Left lung (tissue), 10 donors: ENCODE measurements around the gene KLK4. TPM values are rescaled to one million over a fixed set of nuclear protein-coding genes. Genes with fewer than 3 reads are reported as not detected.

Experiments
- ATAC-seq: fragments of 200-7000 bp; cut with Tn5 transposase; one replicate; pipeline ENCODE4 v1.9.1; 2020; ENCODE audit warnings: moderate library complexity
- DNase-seq, 4 donors: peaks; one replicate each; pipeline ENCODE4 v3.0.0-alpha.2; 2013 to 2020
- H3K27ac ChIP-seq, 2 donors: fragments of 200-600 bp; sonication (generic) in 1 of 2; one replicate each; pipeline versions ENCODE4 v1.5.0 to v1.8.0; 2020 to 2021
- H3K27me3 ChIP-seq, 2 donors: fragments of 200-600 bp; sonication (generic) in 1 of 2; one replicate each; pipeline versions ENCODE4 v1.5.0 to v1.8.0; 2020 to 2021
- H3K36me3 ChIP-seq, 2 donors: fragments of 200-600 bp; sonication (generic) in 1 of 2; one replicate each; pipeline versions ENCODE4 v1.5.0 to v1.8.0; 2020 to 2021
- H3K4me1 ChIP-seq, 2 donors: fragments of 200-600 bp; one replicate each; pipeline ENCODE4 v1.8.0; 2021
- H3K4me3 ChIP-seq, 2 donors: fragments of 200-600 bp; sonication (generic) in 1 of 2; one replicate each; pipeline versions ENCODE4 v1.5.0 to v1.8.0; 2020 to 2021; ENCODE audit warnings: mild to moderate bottlenecking in 1 of 2
- H3K9me3 ChIP-seq, 2 donors: fragments of 200-600 bp; sonication (generic) in 1 of 2; one replicate each; pipeline versions ENCODE4 v1.5.0 to v1.8.0; 2020 to 2021
- CTCF ChIP-seq, 2 donors: fragments of 200-600 bp; sonication (generic) in 1 of 2; IDR thresholded peaks; one replicate each; pipeline versions ENCODE4 v1.5.0 to v1.8.0; 2021; ENCODE audit warnings: antibody characterized with exemption in 2 of 2
- intact Hi-C, 2 donors: fragments of 100-400 bp; cut with DNase I; formaldehyde crosslinking; loops; one replicate each; pipeline versions ENCODE4 v1.11.2 to v1.14.2; 2022
- polyA plus RNA-seq, 6 donors: library from polyadenylated mRNA; unstranded; fragments of 120-200 nt; gene quantifications; one replicate each; pipeline ENCODE4 v1.2.1, GENCODE V29; 2013; ENCODE audit not compliant: insufficient read length in 6 of 6
- total RNA-seq, 2 donors: library from RNA; stranded (reverse); fragmentation: NEBNext Ultra II Directional; extraction: Animal tissue kit (Norgen Biotek cat#: 25700); gene quantifications; one replicate each; pipeline ENCODE4 v1.2.1, GENCODE V29; 2021
- donor health status: DM: no; HTN: yes; CAD: no.
- donor health status: DM: no; HTN: no; CAD: no.

Gene KLK4
- total and polyA plus RNA-seq, 8 donors: not detected

GRCh38 chr19:50857366-50857765 is 53.8 kb downstream of the KLK4 start:
- DNase-seq (no peak), ATAC-seq (no peak)
- H3K4me1 ChIP-seq: no peaks in the 10 kb centered on the region
- no peaks in the 10 kb centered on the region for H3K36me3 ChIP-seq
- peaks cover 0 to 88% of the 10 kb centered on the region in 2 donors for H3K27me3 ChIP-seq
- H3K27ac ChIP-seq: no peak overlapping the region
- intact Hi-C loops: no loop called here
- no peak for TF ChIP-seq CTCF (IDR thresholded peaks at IDR 0.05)
- no peak overlapping the region for H3K4me3 ChIP-seq
- H3K9me3 ChIP-seq: peaks cover 0 to 7% of the 10 kb centered on the region in 2 donors

Other genes with a start within 250 kb of the KLK4 start
- gene SHANK1, start 191.6 kb downstream of the KLK4 start, total RNA-seq: 1 to 10 TPM in 1 of 2 donors, under 1 TPM in 1; 0.21 to 1.4 TPM
- 1 to 10 TPM; 4.2 to 7.5 (median 5.6) TPM for gene SHANK1, start 191.6 kb downstream of the KLK4 start, polyA plus RNA-seq
- 10 to 100 TPM; 13.7 to 49.1 TPM for gene CLEC11A, start 188.0 kb downstream of the KLK4 start, total RNA-seq
- gene CLEC11A, start 188.0 kb downstream of the KLK4 start, polyA plus RNA-seq: 10 to 100 TPM; 37.7 to 44.7 (median 40.3) TPM
- not detected for gene GPR32, start 140.9 kb downstream of the KLK4 start, total RNA-seq
- gene GPR32, start 140.9 kb downstream of the KLK4 start, polyA plus RNA-seq: not detected
- gene ACP4, start 121.0 kb downstream of the KLK4 start, total RNA-seq: not detected
- gene ACP4, start 121.0 kb downstream of the KLK4 start, polyA plus RNA-seq: under 1 TPM in 4 of 6 donors, not detected in 2; 0.12 to 0.42 (median 0.16) TPM
- under 1 TPM; 0.41 to 0.76 TPM for gene KLK1, start 87.6 kb downstream of the KLK4 start, total RNA-seq
- gene KLK1, start 87.6 kb downstream of the KLK4 start, polyA plus RNA-seq: under 1 TPM; 0.29 to 0.75 (median 0.60) TPM
- gene KLK15, start 77.8 kb downstream of the KLK4 start, total RNA-seq: not detected
- gene KLK15, start 77.8 kb downstream of the KLK4 start, polyA plus RNA-seq: not detected
- not detected for gene KLK3, start 56.5 kb downstream of the KLK4 start, total RNA-seq
- not detected for gene KLK3, start 56.5 kb downstream of the KLK4 start, polyA plus RNA-seq
- not detected for gene KLK2, start 38.0 kb downstream of the KLK4 start, total RNA-seq
- gene KLK2, start 38.0 kb downstream of the KLK4 start, polyA plus RNA-seq: not detected
- gene KLK5, start 41.6 kb upstream of the KLK4 start, total RNA-seq: under 1 TPM in 1 of 2 donors, not detected in 1; 0.52 TPM
- gene KLK5, start 41.6 kb upstream of the KLK4 start, polyA plus RNA-seq: under 1 TPM; 0.21 to 0.99 (median 0.40) TPM
- gene KLK6, start 58.2 kb upstream of the KLK4 start, total RNA-seq: not detected
- under 1 TPM; 0.15 to 0.47 (median 0.29) TPM for gene KLK6, start 58.2 kb upstream of the KLK4 start, polyA plus RNA-seq
- under 1 TPM in 1 of 2 donors, not detected in 1; 0.55 TPM for gene KLK7, start 72.5 kb upstream of the KLK4 start, total RNA-seq
- under 1 TPM in 3 of 6 donors, not detected in 3; 0.08 to 0.09 (median 0.08) TPM for gene KLK7, start 72.5 kb upstream of the KLK4 start, polyA plus RNA-seq
- gene KLK8, start 90.2 kb upstream of the KLK4 start, total RNA-seq: not detected
- under 1 TPM in 1 of 6 donors, not detected in 5; 0.24 TPM for gene KLK8, start 90.2 kb upstream of the KLK4 start, polyA plus RNA-seq
- 1 to 10 TPM; 1.3 to 3.4 TPM for gene KLK10, start 108.3 kb upstream of the KLK4 start, total RNA-seq
- 1 to 10 TPM in 2 of 6 donors, under 1 TPM in 4; 0.35 to 2.1 (median 0.68) TPM for gene KLK10, start 108.3 kb upstream of the KLK4 start, polyA plus RNA-seq
- 1 to 10 TPM; 3.6 to 7.2 TPM for gene KLK11, start 115.2 kb upstream of the KLK4 start, total RNA-seq
- gene KLK11, start 115.2 kb upstream of the KLK4 start, polyA plus RNA-seq: 1 to 10 TPM; 1.6 to 5.3 (median 3.2) TPM
- under 1 TPM in 1 of 2 donors, not detected in 1; 0.39 TPM for gene KLK12, start 123.6 kb upstream of the KLK4 start, total RNA-seq
- gene KLK12, start 123.6 kb upstream of the KLK4 start, polyA plus RNA-seq: 1 to 10 TPM in 2 of 6 donors, under 1 TPM in 4; 0.31 to 1.3 (median 0.65) TPM
- 1 to 10 TPM in 1 of 2 donors, under 1 TPM in 1; 0.38 to 1.8 TPM for gene KLK13, start 153.7 kb upstream of the KLK4 start, total RNA-seq
- gene KLK13, start 153.7 kb upstream of the KLK4 start, polyA plus RNA-seq: under 1 TPM; 0.16 to 0.56 (median 0.22) TPM
- under 1 TPM; 0.26 to 0.37 TPM for gene KLK14, start 171.5 kb upstream of the KLK4 start, total RNA-seq
- under 1 TPM in 4 of 6 donors, not detected in 2; 0.17 to 0.45 (median 0.23) TPM for gene KLK14, start 171.5 kb upstream of the KLK4 start, polyA plus RNA-seq
- 1 to 10 TPM; 7.4 to 9.9 TPM for gene CTU1, start 197.0 kb upstream of the KLK4 start, total RNA-seq
- gene CTU1, start 197.0 kb upstream of the KLK4 start, polyA plus RNA-seq: 1 to 10 TPM; 1.6 to 3.7 (median 2.3) TPM
- gene SIGLEC9, start 213.5 kb upstream of the KLK4 start, total RNA-seq: 10 to 100 TPM in 1 of 2 donors, 1 to 10 TPM in 1; 8.0 to 46.5 TPM
- 1 to 10 TPM in 3 of 6 donors, under 1 TPM in 3; 0.63 to 1.7 (median 1.1) TPM for gene SIGLEC9, start 213.5 kb upstream of the KLK4 start, polyA plus RNA-seq
- 10 to 100 TPM in 1 of 2 donors, 1 to 10 TPM in 1; 7.3 to 10.4 TPM for gene SIGLEC7, start 230.9 kb upstream of the KLK4 start, total RNA-seq
- under 1 TPM; 0.63 to 0.91 (median 0.76) TPM for gene SIGLEC7, start 230.9 kb upstream of the KLK4 start, polyA plus RNA-seq